Measurements from ENCODE around the gene PGA3.

- no peak for TF ChIP-seq POLR2A (IDR thresholded peaks at IDR 0.05)
- no peak for TF ChIP-seq CTCF (IDR thresholded peaks at IDR 0.05)
These were observed 45.6 kb upstream of the PGA3 start for GRCh38 chr11:61157743-61158142.

Measured in thyroid gland (tissue), 4 donors.